ENCODE data around the gene ADRA2C.

- no peak for TF ChIP-seq POLR2A (IDR thresholded peaks at IDR 0.05; ENCODE audit: borderline replicate concordance, extremely low read depth, insufficient read depth, insufficient read length)
- TF ChIP-seq, protein P1, sequence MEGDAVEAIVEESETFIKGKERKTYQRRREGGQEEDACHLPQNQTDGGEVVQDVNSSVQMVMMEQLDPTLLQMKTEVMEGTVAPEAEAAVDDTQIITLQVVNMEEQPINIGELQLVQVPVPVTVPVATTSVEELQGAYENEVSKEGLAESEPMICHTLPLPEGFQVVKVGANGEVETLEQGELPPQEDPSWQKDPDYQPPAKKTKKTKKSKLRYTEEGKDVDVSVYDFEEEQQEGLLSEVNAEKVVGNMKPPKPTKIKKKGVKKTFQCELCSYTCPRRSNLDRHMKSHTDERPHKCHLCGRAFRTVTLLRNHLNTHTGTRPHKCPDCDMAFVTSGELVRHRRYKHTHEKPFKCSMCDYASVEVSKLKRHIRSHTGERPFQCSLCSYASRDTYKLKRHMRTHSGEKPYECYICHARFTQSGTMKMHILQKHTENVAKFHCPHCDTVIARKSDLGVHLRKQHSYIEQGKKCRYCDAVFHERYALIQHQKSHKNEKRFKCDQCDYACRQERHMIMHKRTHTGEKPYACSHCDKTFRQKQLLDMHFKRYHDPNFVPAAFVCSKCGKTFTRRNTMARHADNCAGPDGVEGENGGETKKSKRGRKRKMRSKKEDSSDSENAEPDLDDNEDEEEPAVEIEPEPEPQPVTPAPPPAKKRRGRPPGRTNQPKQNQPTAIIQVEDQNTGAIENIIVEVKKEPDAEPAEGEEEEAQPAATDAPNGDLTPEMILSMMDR (IDR thresholded peaks at IDR 0.05 in 2 of 3, conservative IDR thresholded peaks at IDR 0.05 in 1 of 3; ENCODE audit: borderline replicate concordance in 1 of 3, insufficient read depth in 1 of 3, low read depth in 2 of 3, low read length in 2 of 3): no peak
- TF ChIP-seq EGR1 (IDR thresholded peaks at IDR 0.05; ENCODE audit: low read depth): no peak
- TF ChIP-seq CEBPB (IDR thresholded peaks at IDR 0.05; ENCODE audit: low read depth): no peak
- no peak for TF ChIP-seq EZH2 (IDR thresholded peaks at IDR 0.05)
Observed at GRCh38 chr4:3811621-3812020, 45.4 kb downstream of the ADRA2C start.

Measured in HCT116 (cell line).